Measurements from ENCODE around the gene ESM1. TPM values are rescaled to one million over a fixed set of nuclear protein-coding genes. Genes with fewer than 3 reads are reported as not detected.

Gene ESM1
- total and polyA plus RNA-seq, 9 of the 15 experiments (the other 6 are each of a cell fraction or from before 2014, with no cell fraction given): not detected

DNA sequence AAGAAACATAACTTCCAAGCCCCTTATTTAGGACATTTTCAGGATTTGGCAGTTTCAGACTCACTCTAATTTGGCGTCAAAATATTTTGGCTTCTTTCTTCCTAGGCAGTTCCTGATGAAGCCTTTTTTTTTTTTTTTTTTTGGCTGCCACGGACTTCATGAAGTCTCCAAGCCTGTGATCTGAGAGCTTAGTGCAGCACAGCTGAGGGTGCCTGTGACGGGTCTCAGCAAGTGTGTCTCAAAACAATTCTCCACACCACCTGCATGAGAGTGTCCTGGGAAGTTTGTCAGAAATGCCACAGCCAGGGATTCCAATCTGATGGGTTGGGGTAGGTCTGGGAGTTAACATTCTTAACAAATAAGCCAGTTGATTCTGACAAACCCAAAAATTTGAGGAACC lies 6.0 kb upstream of the ESM1 start (continued):
- TF ChIP-seq, protein P1, sequence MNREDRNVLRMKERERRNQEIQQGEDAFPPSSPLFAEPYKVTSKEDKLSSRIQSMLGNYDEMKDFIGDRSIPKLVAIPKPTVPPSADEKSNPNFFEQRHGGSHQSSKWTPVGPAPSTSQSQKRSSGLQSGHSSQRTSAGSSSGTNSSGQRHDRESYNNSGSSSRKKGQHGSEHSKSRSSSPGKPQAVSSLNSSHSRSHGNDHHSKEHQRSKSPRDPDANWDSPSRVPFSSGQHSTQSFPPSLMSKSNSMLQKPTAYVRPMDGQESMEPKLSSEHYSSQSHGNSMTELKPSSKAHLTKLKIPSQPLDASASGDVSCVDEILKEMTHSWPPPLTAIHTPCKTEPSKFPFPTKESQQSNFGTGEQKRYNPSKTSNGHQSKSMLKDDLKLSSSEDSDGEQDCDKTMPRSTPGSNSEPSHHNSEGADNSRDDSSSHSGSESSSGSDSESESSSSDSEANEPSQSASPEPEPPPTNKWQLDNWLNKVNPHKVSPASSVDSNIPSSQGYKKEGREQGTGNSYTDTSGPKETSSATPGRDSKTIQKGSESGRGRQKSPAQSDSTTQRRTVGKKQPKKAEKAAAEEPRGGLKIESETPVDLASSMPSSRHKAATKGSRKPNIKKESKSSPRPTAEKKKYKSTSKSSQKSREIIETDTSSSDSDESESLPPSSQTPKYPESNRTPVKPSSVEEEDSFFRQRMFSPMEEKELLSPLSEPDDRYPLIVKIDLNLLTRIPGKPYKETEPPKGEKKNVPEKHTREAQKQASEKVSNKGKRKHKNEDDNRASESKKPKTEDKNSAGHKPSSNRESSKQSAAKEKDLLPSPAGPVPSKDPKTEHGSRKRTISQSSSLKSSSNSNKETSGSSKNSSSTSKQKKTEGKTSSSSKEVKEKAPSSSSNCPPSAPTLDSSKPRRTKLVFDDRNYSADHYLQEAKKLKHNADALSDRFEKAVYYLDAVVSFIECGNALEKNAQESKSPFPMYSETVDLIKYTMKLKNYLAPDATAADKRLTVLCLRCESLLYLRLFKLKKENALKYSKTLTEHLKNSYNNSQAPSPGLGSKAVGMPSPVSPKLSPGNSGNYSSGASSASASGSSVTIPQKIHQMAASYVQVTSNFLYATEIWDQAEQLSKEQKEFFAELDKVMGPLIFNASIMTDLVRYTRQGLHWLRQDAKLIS (CRISPR knock-in tag; IDR thresholded peaks at IDR 0.05): no peak
- TF ChIP-seq RFX1 (IDR thresholded peaks at IDR 0.05): no peak

DNA sequence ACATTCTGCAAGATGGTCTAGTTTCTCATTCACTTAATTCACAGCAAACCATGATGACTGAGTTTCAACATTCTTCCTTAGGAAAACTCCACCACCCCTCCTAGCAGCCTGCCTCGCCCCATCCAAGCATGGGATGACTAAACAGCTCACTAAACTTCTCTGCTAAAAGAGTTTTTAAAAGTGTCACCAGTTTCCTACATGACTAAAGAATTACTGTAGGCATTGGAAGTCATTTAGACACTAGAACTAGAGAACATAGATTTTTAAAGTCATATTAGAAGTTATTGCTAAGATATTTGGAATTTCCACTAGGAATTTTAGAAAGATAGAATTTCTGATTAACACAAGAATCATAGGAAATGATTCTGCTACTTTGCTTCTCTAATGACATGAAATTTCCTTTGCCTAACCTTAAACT lies 5.5 kb upstream of the ESM1 start:
- ChIA-PET CTCF (ENCODE audit: low intra/inter-chr PET ratio) (no interaction called here), POLR2A (no interaction called here)
- Histone ChIP-seq H4K20me1 (replicated peaks; ENCODE audit: control insufficient read depth, insufficient read depth, low read length) (no peaks in the 10 kb centered on the region), H3K27ac (ENCODE audit: extremely low read depth, low read depth, low read length) (no peak overlapping the region), H3K4me3 (no peak overlapping the region), H3K27me3 (ENCODE audit: control insufficient read depth in 2 of 2, insufficient read depth in 2 of 2, low read length in 2 of 2) (peaks cover 0 to 5% of the 10 kb centered on the region in 2 experiments; a peak in 1 of 5 replicates), H3K4me2 (ENCODE audit: insufficient read depth, low read length) (no peak overlapping the region), H3K4me1 (replicated peaks in 1 of 2; ENCODE audit: control insufficient read depth in 2 of 2, insufficient read depth in 2 of 2, low read length in 2 of 2) (no peaks in the 10 kb centered on the region), H3K79me2 (ENCODE audit: control insufficient read depth, insufficient read depth, low read length) (no peaks in the 10 kb centered on the region), H3K9ac (ENCODE audit: insufficient read depth in 1 of 2, low read depth in 2 of 2, low read length in 2 of 2) (no peak overlapping the region), H2AFZ (ENCODE audit: low read depth, low read length) (no peak overlapping the region), H3K9me3 (replicated peaks; ENCODE audit: control insufficient read depth, insufficient read depth, low read depth, low read length) (no peaks in the 10 kb centered on the region), H3K9me1 (ENCODE audit: control insufficient read depth, insufficient read depth, low read length) (no peaks in the 10 kb centered on the region), H3K36me3 (ENCODE audit: control insufficient read depth, insufficient read depth, low read length) (no peaks in the 10 kb centered on the region)
- intact Hi-C loops (cut with micrococcal nuclease): no loop called here
- in situ Hi-C loops (cut with MboI): no loop called here
- FAIRE-seq: no peak
- WGBS (ENCODE audit: insufficient coverage, low coverage, missing lambda C conversion rate): 0% methylated on average over 1 of the region's 1 CpG
- no peak for ATAC-seq
- DNase-seq (ENCODE audit: extremely low read depth in 1 of 4, low spot score in 3 of 4): no peak
- no TSS peak for BruUV-seq (replicated peaks)
- no peak for TF ChIP-seq ZNF12 (CRISPR knock-in tag; IDR thresholded peaks at IDR 0.05)
- no peak for TF ChIP-seq BHLHE40 (IDR thresholded peaks at IDR 0.05; ENCODE audit: low read length)
- TF ChIP-seq, protein P2, sequence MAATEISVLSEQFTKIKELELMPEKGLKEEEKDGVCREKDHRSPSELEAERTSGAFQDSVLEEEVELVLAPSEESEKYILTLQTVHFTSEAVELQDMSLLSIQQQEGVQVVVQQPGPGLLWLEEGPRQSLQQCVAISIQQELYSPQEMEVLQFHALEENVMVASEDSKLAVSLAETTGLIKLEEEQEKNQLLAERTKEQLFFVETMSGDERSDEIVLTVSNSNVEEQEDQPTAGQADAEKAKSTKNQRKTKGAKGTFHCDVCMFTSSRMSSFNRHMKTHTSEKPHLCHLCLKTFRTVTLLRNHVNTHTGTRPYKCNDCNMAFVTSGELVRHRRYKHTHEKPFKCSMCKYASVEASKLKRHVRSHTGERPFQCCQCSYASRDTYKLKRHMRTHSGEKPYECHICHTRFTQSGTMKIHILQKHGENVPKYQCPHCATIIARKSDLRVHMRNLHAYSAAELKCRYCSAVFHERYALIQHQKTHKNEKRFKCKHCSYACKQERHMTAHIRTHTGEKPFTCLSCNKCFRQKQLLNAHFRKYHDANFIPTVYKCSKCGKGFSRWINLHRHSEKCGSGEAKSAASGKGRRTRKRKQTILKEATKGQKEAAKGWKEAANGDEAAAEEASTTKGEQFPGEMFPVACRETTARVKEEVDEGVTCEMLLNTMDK (IDR thresholded peaks at IDR 0.05; ENCODE audit: borderline replicate concordance, insufficient read depth, low read depth, low read length, poor library complexity, severe bottlenecking): no peak
- no peak for TF ChIP-seq KLF6 (CRISPR knock-in tag; IDR thresholded peaks at IDR 0.05; ENCODE audit: borderline replicate concordance)
- TF ChIP-seq ZNF224 (CRISPR knock-in tag; IDR thresholded peaks at IDR 0.05): no peak
- no peak for TF ChIP-seq ETV6 (IDR thresholded peaks at IDR 0.05; ENCODE audit: borderline replicate concordance in 1 of 2, low read depth in 2 of 2, low read length in 1 of 2)
- TF ChIP-seq ETV6 (CRISPR knock-in tag; IDR thresholded peaks at IDR 0.05; ENCODE audit: borderline replicate concordance): no peak
- TF ChIP-seq CHCHD3 (CRISPR knock-in tag; IDR thresholded peaks at IDR 0.05): no peak
- no peak for TF ChIP-seq KLF10 (CRISPR knock-in tag; IDR thresholded peaks at IDR 0.05)
- no peak for TF ChIP-seq BRD9 (IDR thresholded peaks at IDR 0.05; ENCODE audit: low read depth, partially characterized antibody)
